Memory B cell (primary cell): ENCODE results near the gene MRPL14.
A peak's percentile ranks its signal among the peaks of the same experiment; 100 is the strongest.

ENCODE experiments used
- ATAC-seq: fragments of 150-1000 bp; cut with Tn5 transposase; 2 replicates; pipeline ENCODE4 v1.10.0; 2021; ENCODE audit warnings: low read depth, mild to moderate bottlenecking, moderate library complexity
- DNase-seq, 2 donors: peaks; one replicate each; pipeline ENCODE4 v3.0.0; 2022; ENCODE audit warnings: low spot score in 2 of 2
- H3K27ac Mint-ChIP-seq: one replicate; pipeline ENCODE4 v1.8.0; 2022; ENCODE audit warnings: mild to moderate bottlenecking, moderate library complexity, mixed read lengths
- H3K27me3 Mint-ChIP-seq: one replicate; pipeline ENCODE4 v1.8.0; 2022; ENCODE audit warnings: mixed read lengths
- H3K36me3 Mint-ChIP-seq: one replicate; pipeline ENCODE4 v1.8.0; 2022; ENCODE audit warnings: mild to moderate bottlenecking, mixed read lengths
- H3K4me1 Mint-ChIP-seq: one replicate; pipeline ENCODE4 v1.8.0; 2022; ENCODE audit warnings: mixed read lengths
- H3K4me3 Mint-ChIP-seq: one replicate; pipeline ENCODE4 v1.8.0; 2022; ENCODE audit warnings: mild to moderate bottlenecking, moderate library complexity, mixed read lengths
- H3K9me3 Mint-ChIP-seq: one replicate; pipeline ENCODE4 v1.8.0; 2022; ENCODE audit warnings: mixed read lengths

The MRPL14 gene

DNA sequence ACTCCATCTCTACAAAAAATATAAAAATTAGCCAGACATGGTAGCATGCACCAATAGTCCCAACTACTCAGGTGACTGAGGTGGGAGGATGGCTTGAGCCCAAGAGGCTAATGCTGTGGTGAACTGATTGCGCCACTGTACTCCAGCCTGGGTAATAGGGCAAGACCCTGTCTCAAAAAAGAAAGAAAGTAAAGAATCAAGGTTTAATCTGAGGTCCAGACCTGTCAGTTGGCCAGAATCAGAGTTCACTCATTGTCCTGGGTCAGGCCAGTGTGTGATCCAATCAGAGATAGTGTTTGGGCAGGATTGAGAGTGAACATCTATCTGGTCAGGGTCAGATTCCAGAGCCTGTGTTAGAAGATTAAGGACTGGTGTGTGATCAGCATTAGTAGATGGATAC lies 15.6 kb upstream of the MRPL14 start:
- Mint-ChIP-seq H3K9me3 (no peaks in the 10 kb centered on the region), H3K36me3 (peaks cover 27% of the 10 kb centered on the region), H3K4me1 (no peaks in the 10 kb centered on the region), H3K4me3 (no peak overlapping the region), H3K27me3 (no peaks in the 10 kb centered on the region), H3K27ac (no peak overlapping the region)
- no peak for ATAC-seq
- no peak for DNase-seq

DNA sequence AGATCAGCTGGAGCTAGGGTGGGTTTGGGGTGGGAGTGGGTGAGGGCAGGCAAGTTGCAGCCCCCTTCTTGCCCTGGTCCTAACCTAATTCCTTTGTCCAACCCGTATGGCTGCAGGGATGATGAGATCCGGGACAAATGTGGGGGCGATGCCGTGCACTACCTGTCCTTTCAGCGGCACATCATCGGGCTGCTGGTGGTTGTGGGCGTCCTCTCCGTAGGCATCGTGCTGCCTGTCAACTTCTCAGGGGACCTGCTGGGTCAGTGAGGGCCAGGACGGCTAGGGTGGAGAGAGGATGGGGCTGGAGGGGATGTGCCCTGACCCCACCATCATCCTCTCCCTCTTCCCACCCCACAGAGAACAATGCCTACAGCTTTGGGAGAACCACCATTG lies 12.1 kb upstream of the MRPL14 start:
- no peaks in the 10 kb centered on the region for H3K27me3 Mint-ChIP-seq
- no peaks in the 10 kb centered on the region for H3K9me3 Mint-ChIP-seq
- H3K36me3 Mint-ChIP-seq, result peaks cover 31% of the 10 kb centered on the region

DNA sequence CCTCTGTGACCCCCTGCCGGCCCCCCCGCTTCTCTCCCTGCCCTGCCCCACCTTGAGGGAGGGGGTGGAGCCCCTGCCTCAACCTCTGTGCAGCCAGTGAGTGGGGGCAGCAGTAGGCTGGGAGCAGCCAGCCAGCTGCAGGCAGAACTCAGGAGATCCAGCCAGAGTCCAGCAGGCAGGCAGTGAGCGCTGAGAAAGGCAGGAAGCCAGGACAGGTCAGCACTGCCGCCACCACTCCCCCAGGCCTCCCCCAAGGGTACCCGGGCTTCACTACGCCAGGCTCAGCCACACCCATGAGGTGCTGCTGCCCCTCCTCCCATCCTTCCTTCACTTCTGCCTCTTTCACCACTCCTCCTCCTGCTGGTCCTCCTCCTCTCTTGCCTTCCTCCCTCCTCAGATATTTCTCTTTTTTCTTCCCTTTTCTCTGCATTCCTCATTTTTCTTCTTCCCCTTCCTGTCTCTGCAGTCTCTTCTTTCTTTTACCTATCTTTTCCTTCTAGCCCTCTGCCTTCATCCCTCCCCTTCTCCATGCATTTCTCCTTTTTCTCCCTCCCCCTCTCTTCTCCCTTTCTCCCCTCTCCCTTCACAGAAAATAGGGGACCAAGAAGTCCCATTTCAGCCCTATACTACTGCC lies 11.6 kb upstream of the MRPL14 start:
- Mint-ChIP-seq H3K27me3 (no peaks in the 10 kb centered on the region), H3K4me1 (peaks cover 2% of the 10 kb centered on the region), H3K27ac (no peak overlapping the region), H3K4me3 (no peak overlapping the region), H3K9me3 (no peaks in the 10 kb centered on the region), H3K36me3 (peaks cover 31% of the 10 kb centered on the region)
- no peak for DNase-seq
- no peak for ATAC-seq

More for the DNA sequence above, 12.1 kb upstream of the MRPL14 start:
- DNase-seq (no peak), ATAC-seq (no peak)
- H3K4me3 Mint-ChIP-seq, result no peak overlapping the region
- H3K4me1 Mint-ChIP-seq, result no peaks in the 10 kb centered on the region
- no peak overlapping the region for H3K27ac Mint-ChIP-seq

DNA sequence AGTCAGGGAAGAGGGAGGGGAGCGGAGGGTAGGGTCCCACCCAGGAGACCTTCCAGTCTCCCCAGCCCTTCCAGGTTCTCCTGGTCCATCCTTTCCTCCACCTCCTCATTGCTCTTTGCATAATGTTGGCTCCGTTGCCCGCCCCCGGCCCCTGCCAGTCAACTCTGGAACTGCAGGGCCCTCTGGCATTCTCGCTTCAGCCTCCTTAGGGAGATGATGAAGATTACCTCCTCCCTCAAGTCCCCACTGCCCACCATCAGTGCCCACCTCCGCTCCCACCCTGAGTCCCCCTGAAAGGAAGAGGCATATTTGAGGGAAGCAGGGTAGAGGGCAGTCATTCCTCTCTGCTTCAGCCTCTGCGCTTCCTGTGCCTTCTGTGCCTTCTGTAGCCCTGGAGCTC lies 8.6 kb upstream of the MRPL14 start:
- DNase-seq (no peak), ATAC-seq (no peak)
- Mint-ChIP-seq H3K27ac (no peak overlapping the region), H3K36me3 (peaks cover 24% of the 10 kb centered on the region), H3K4me1 (peaks cover 17% of the 10 kb centered on the region), H3K9me3 (no peaks in the 10 kb centered on the region), H3K27me3 (no peaks in the 10 kb centered on the region), H3K4me3 (no peak overlapping the region)

DNA sequence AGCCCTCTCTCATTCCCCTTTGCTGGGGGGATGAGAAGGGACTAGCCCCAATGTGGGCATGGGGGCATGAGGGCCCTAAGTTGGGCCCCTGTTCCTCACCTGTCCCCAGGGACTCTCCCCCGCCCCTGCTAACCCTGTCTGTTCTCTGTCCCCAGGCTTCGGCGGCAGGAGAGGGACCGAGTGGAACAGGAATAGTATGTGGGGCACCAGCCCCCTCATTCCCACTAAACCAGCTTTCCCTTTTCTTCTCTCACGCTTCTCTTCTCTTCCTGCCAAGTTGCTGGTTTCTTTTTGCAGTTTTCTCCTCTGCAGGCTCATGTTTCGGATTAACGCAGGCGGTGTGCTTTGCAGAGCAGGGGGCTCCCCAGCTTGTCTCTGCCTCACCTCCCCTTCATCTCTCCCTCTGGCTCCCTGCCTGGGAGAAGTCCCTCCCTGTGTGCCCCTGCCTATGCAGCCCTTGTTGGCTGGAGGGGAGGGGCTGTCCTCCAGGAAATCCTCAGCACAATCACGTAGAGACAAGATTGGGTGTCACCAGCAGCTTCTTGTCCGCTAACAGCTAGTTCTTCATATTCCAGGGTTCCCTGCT lies 8.0 kb upstream of the MRPL14 start:
- peaks cover 18% of the 10 kb centered on the region for H3K36me3 Mint-ChIP-seq
- H3K27ac Mint-ChIP-seq, result no peak overlapping the region
- no peaks in the 10 kb centered on the region for H3K27me3 Mint-ChIP-seq
- H3K4me1 Mint-ChIP-seq, result peaks cover 17% of the 10 kb centered on the region
- no peak for DNase-seq
- ATAC-seq, result no peak
- H3K9me3 Mint-ChIP-seq, result no peaks in the 10 kb centered on the region
- H3K4me3 Mint-ChIP-seq, result no peak overlapping the region

DNA sequence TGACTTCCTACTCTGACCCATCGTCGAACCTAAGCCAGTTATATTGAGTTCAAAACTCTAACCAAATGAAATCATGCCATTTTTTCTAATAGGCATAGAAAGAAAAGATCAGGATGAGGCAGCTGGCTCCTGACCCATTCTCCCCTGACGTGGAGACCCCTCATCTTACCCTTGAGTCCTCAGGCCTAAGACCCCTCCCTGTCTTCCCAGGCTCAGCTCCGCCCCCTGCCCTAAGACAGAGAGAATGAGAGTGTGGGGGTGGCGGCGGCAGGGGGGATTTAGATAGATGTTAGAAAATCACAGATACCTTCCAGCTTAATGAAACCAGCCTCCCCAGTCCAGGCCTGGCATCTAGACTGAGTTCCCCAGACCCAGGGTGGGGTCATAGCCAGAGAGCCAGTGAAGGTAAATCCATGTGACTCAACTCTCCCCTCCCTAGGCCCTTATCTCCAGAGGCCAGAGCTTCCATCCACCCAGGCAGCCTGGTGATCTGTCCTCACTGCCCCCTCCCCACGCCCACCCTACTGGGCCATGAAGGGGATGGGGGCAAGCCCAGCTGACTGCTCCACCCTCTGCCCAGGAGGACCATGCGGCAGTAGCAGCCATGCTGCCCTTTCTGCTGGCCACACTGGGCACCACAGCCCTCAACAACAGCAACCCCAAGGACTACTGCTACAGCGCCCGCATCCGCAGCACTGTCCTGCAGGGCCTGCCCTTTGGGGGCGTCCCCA lies 6.9 kb upstream of the MRPL14 start:
- peaks cover 16% of the 10 kb centered on the region for H3K36me3 Mint-ChIP-seq
- no peaks in the 10 kb centered on the region for H3K9me3 Mint-ChIP-seq
- no peak overlapping the region for H3K4me3 Mint-ChIP-seq
- DNase-seq, result no peak
- no peak overlapping the region for H3K27ac Mint-ChIP-seq
- no peaks in the 10 kb centered on the region for H3K27me3 Mint-ChIP-seq
- peaks cover 19% of the 10 kb centered on the region for H3K4me1 Mint-ChIP-seq
- ATAC-seq, result no peak

DNA sequence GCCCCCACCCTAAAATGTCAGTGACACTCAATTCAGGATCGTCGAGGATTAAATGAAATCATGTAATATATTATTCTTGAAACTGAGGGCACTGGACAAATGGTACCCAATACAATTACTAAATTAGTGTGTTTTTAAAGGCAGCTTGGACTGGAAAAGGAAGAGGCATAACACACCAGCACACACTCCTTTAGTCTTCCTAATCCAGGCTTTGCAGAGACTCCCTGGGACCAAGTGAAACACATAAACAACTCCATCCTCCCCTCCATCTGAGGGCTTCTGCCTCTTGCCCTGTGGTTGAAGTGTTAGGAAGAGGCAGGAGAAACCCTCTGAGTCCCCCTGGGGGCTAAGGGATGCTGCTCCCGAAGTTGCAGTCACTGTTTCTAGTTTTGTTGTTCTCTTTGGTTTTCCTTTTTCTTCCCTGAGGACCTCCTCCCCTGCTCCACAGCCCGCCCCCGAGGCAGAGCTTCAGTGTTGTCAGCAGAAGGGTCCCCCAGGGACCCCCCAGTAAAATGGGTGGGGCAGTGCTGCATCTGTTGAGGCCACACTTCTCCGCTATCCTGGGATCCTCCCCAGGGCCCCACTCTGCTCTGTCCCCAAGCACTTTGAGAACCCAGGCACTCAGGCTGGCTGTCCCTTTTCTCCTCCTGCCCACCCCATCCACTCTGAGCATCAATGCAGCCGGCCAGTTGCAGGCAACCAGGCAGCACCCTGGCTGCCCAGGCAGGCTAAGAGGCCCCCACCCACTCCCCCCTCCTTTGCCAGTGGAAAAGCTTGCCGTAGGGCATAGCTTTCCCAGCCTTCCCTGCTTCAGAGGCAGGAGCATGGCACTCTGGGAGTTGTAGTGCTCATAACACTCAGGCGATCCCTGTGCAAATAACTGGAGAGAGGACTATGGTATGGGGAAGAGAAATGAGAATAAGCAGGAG lies 6.0 kb upstream of the MRPL14 start:
- H3K36me3 Mint-ChIP-seq, result peaks cover 13% of the 10 kb centered on the region
- H3K4me1 Mint-ChIP-seq, result peaks cover 20% of the 10 kb centered on the region
- H3K27me3 Mint-ChIP-seq, result no peaks in the 10 kb centered on the region
- ATAC-seq (no peak), DNase-seq (no peak)
- H3K4me3 Mint-ChIP-seq, result no peak overlapping the region
- H3K9me3 Mint-ChIP-seq, result no peaks in the 10 kb centered on the region
- no peak overlapping the region for H3K27ac Mint-ChIP-seq

DNA sequence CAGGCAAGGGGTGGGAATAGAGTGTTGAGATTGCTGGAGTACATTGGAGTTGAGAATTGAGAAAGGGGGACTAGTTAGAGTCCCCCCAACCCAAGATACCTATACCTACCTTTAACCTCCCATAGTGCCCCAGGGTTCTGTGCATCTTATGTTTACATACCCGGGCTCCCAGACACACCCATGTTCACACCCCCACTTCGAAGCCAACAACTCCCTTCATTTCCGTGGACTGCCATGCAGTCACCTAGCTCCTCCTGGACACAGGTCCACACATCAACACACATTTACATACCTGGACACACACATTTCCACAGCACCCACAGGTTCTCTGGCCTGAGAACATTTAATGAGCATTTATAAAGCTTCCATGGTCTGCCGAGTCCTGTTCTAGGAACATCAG lies 5.2 kb upstream of the MRPL14 start:
- DNase-seq (no peak), ATAC-seq (no peak)

DNA sequence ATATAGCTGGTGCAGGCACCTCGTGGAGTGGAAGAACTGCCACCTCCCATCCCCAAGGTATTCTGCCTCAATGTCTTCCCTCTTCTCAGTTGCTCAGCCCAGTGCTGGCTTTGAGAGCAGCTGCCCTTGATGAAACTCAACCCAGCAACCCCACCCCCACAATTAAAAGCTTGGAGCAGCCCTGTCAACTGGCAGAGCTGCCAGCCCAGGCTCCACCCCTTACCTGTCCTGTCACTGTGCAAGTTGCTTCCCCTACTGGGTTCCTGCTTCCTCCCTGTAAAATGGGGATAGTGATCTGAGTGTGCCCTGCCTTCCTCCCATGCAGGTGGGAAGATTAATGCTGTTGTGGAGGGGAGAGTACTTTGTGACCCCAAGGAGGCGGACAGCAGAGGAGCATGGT lies 4.6 kb upstream of the MRPL14 start:
- DNase-seq (no peak), ATAC-seq (no peak)
- Mint-ChIP-seq H3K4me1 (peaks cover 22% of the 10 kb centered on the region), H3K27me3 (no peaks in the 10 kb centered on the region), H3K36me3 (peaks cover 11% of the 10 kb centered on the region), H3K4me3 (no peak overlapping the region), H3K9me3 (no peaks in the 10 kb centered on the region), H3K27ac (peak overlapping the region; percentile 19)

More for the DNA sequence above, 5.2 kb upstream of the MRPL14 start:
- no peaks in the 10 kb centered on the region for H3K9me3 Mint-ChIP-seq
- H3K27ac Mint-ChIP-seq, result peak overlapping the region; percentile 19
- peaks cover 13% of the 10 kb centered on the region for H3K36me3 Mint-ChIP-seq
- no peaks in the 10 kb centered on the region for H3K27me3 Mint-ChIP-seq
- H3K4me3 Mint-ChIP-seq, result no peak overlapping the region
- H3K4me1 Mint-ChIP-seq, result peaks cover 22% of the 10 kb centered on the region

DNA sequence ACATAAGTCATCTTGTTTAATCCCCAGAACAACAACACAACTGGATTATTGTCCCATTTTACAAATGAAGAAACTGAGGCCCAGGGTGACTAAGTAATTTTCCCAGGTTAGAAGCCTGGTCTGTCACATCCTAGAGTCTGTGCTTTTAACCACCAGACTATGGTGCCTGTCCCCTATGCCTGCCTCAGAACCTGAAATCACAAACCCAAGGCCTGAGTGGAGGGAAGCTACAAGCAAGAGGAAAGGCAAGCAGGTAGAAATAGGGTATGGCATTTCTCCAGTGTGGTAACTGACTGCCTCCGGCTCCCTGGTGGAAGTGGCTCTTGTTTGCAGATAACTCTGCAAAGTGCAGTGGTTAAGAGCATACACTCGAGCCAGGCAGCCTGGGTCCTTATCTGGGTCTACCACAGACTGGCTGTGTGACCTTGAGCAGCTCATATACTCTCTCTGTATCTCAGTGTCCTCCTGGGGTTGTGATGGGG lies 2.6 kb upstream of the MRPL14 start:
- peaks cover 34% of the 10 kb centered on the region for H3K4me1 Mint-ChIP-seq
- no peaks in the 10 kb centered on the region for H3K27me3 Mint-ChIP-seq
- no peak overlapping the region for H3K4me3 Mint-ChIP-seq
- ATAC-seq (no peak), DNase-seq (no peak)
- peak overlapping the region; percentile 47 for H3K27ac Mint-ChIP-seq
- no peaks in the 10 kb centered on the region for H3K9me3 Mint-ChIP-seq
- peaks cover 8% of the 10 kb centered on the region for H3K36me3 Mint-ChIP-seq

DNA sequence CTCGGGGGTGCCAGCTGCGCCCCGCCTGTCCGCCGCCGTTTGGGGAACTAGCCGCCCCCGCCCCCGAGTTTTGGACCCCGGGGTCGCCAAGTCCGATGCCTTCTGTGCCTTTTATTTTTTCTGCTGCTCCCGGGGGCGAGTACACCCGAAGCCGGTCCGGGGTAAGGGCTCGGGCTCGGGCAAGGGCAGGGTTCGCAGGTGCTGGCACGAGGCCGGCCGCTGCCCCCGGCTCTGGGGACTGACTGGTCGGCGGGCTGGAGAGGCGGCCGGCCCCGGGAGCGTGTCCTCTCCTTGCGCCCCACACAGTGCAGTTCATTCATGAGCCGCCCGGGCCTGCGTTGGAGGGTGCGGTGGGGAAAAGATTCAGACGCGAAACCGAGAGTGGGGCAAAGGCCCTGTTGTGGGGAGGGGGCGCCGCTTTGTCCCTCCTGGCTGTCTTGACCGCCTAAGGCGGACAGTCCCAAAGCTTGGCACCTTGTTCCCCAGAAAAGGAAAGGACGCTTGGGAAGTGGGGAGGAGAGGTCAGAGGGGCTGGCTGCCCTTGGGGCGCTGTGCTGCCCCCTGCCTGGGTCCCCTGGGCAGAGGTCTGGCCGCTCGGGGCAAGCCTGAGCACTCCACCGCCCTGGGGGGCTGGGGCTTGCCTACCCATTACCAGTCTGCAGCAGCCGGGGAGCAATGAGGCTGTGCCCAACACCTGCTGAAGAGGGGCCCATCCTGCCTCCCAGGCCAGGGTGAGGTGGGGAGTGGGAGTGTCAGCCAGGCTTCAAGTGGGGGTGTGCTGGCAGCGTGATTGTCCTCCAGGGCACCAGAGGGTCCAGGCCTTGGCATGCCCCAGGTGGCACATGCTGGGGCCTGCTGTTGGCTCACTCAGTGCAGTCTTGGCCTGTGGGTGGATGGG lies 1.0 kb upstream of the MRPL14 start:
- ATAC-seq (no peak), DNase-seq (peak; percentile 18 to 43)
- Mint-ChIP-seq H3K4me1 (peaks cover 41% of the 10 kb centered on the region), H3K9me3 (no peaks in the 10 kb centered on the region), H3K4me3 (peak overlapping the region; percentile 96), H3K36me3 (peaks cover 3% of the 10 kb centered on the region), H3K27ac (peak overlapping the region; percentile 98), H3K27me3 (no peaks in the 10 kb centered on the region)

DNA sequence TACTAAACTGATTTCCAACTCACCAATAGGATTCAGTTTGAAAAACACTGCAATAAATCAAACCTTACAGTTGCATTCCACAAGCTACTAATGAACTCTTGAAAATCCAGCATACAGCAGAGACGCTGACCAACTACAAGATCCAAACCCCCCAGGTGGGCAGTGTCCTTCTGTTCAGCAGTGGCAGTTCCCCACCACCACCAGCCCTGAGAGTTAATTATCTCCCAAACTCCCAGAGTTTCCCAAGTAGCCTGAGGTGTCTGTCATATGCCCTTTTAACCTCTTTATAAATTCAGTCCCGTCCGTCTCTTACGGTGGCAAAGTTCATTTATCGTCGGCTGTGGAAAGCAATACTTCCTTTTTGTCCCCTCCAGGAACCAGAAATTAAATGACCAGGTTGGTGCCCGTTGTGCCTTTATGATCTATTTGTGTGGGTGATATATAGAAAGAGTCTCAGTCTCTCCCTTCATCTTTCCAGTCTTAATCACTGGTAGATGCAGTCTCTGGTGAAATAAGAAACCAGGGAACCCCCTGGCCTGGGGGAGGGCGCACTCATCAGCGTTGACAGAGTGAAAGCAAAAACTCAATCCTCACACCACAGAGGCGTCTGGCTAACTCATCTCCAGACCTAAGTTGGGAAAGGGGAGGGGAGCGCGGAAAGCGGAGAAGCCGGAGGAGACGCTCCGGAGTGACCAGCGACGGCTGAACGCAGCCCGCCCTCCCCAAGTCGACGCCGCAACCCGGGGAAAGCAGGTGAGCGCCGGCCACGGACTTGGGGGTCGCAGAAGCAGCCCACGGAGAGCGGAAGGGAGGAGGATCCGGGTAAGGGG lies 717 bp downstream of the MRPL14 start:
- H3K27ac Mint-ChIP-seq, result peak overlapping the region; percentile 98
- DNase-seq (peak; percentile 54 to 62), ATAC-seq (peak; percentile 65)
- peaks cover 3% of the 10 kb centered on the region for H3K36me3 Mint-ChIP-seq
- peaks cover 39% of the 10 kb centered on the region for H3K4me1 Mint-ChIP-seq
- no peaks in the 10 kb centered on the region for H3K9me3 Mint-ChIP-seq
- H3K27me3 Mint-ChIP-seq, result no peaks in the 10 kb centered on the region
- peak overlapping the region; percentile 96 for H3K4me3 Mint-ChIP-seq
